Measurements from ENCODE around the gene FTSJ3.
"Not testable (repeated sequence)": the region's sequence is repeated elsewhere in the genome, so short reads cannot be mapped to it uniquely, and the experiment has no call there.

Gene FTSJ3, protein sequence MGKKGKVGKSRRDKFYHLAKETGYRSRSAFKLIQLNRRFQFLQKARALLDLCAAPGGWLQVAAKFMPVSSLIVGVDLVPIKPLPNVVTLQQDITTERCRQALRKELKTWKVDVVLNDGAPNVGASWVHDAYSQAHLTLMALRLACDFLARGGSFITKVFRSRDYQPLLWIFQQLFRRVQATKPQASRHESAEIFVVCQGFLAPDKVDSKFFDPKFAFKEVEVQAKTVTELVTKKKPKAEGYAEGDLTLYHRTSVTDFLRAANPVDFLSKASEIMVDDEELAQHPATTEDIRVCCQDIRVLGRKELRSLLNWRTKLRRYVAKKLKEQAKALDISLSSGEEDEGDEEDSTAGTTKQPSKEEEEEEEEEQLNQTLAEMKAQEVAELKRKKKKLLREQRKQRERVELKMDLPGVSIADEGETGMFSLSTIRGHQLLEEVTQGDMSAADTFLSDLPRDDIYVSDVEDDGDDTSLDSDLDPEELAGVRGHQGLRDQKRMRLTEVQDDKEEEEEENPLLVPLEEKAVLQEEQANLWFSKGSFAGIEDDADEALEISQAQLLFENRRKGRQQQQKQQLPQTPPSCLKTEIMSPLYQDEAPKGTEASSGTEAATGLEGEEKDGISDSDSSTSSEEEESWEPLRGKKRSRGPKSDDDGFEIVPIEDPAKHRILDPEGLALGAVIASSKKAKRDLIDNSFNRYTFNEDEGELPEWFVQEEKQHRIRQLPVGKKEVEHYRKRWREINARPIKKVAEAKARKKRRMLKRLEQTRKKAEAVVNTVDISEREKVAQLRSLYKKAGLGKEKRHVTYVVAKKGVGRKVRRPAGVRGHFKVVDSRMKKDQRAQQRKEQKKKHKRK

DNA sequence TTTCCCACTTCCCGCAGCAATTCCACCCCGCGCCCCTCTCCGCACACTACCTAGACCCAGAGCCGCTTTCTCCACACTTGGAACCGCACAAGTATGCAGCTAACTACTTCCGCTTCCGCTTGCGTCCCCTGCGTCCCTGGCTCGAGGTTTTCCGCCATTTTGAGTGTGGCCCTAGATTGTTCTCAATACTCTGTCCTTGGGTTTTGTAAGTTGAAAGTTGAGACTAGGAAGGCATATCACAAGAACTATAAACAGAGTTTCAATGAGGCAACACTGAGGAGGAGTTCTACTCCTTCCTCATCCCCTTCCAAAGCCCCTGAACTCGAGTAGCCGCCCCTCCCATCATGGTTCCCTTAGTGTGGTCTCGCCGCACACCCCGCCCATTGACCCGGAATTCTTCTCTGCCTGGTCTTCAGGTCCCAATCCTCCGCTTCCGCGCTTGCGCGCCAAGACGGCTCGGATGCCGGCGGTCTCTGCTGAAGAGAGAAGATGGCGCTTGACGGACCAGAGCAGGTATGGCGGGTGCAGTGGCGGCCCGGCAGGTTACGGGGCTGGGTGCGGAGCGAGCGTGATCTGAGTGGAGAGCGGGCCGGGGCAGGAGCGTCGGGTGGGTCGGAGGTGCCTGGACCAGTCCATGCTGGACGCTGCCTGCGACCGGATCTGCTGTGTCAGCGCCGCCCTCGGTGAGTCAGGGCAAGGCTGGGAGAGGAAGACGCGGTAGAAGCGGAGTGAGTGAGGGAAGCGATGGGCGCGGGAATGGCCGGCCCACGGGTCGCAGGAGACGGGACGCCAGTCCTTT, at the start of gene FTSJ3, which contains the start of gene PSMC5:
FTSJ3 (minus strand) TSS at position 662 of the 799 bp plus-strand sequence. CDS start 761 bp downstream, outside the sequence.
PSMC5 (plus strand) TSS at position 430 of the 799 bp plus-strand sequence; CDS start at position 490, 60 bp downstream.
- DNase-seq (ENCODE audit: low read depth) = peak; percentile 91

DNA sequence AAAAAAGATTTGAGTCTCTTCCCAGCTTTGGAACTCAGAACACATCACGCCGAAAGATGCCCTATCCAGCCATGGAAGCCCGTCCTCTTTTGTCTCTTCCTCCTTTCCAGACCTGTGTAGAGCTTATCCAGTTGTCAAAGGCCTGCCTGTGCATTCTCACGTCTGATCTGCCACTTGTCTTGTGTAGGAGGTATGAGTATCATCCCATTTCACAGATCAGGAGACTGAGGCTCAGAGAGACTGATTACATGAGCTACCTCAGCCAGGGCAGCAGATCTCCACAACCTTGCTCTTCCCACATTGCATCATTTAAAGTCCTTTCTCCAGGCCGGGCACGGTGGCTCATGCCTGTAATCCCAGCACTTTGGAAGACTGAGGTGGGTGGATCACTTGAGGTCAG, 47.2 kb upstream of the FTSJ3 start:
- not testable (repeated sequence) for DNase-seq (ENCODE audit: low read depth)

DNA sequence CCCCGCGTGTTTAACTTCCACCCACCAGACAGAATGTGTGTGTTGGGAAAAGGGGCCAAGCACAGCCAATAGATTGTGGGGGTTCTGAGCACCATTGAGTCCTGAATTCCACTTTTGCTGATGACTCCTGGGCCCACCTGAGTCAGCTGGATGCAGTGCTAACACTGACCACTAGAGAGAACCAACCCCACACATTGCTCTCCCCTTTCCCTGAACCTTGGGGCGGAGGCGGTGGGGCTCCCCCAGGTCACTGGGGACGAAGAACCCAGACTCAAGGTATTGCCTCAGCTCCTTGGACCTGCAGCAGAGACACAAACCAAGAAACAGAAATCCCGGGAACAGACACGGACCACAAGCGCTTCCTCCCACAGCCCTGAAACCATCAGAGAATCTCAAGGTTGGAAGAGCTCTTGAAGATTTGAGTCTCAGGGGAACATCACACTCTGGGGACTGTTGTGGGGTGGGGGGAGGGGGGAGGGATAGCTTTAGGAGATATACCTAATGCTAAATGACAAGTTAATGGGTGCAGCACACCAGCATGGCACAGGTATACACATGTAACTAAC, 46.7 kb upstream of the FTSJ3 start:
- not testable (repeated sequence) for DNase-seq (ENCODE audit: low read depth)

DNA sequence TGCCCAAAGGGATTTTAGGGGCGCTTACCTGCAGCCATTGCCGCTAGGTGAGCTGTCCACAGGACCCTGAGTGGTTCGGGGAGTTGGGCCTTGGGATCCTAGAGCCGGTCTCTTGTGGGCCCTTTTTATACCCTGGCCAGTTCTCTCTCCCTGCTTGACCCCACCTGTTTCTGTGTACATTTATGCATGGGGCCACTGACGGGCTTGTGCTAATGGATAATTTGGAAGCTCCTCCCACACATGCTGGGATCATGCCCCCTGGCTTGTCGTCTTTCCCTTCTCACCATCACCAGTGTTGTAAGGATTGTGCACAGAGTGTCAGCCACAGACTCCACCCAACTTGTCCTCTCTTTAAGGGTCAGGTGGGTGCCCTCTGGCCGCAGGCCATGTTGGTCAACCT, 46.1 kb upstream of the FTSJ3 start, which contains the start of gene CSH2:
CSH2 (minus strand) TSS at position 101 of the 400 bp plus-strand sequence; CDS start at position 38, 63 bp downstream.
- DNase-seq (ENCODE audit: low read depth) = not testable (repeated sequence)

DNA sequence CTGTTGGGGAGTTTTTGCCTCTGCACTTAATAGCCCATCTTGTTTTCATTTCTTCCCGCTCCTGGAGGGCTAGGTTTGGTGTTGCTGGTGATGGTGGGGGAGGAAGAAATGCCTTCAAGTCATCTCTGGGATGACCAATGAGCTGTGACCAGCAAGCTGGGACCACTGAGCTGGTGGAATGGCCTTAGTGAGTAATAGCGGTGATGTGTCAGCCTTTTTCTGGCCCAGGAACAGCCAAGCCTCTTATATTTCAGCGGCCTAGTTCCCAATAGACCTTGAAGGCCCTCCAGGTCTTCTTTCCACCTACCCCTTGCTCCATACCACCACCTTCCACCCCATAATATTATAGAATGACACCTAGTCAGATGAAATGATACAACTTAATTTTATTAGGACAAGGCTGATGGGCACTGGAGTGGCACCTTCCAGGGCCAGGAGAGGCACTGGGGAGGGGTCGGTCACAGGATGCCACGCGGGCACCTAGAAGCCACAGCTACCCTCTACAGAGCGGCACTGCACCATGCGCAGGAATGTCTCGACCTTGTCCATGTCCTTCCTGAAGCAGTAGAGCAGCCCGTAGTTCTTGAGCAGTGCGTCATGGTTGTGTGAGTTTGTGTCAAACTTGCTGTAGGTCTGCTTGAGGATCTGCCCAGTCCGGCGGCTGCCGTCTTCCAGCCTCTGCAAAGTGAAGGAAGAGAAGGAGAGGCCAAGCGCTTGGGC, 44.3 kb upstream of the FTSJ3 start:
- DNase-seq (ENCODE audit: low read depth) = not testable (repeated sequence)

DNA sequence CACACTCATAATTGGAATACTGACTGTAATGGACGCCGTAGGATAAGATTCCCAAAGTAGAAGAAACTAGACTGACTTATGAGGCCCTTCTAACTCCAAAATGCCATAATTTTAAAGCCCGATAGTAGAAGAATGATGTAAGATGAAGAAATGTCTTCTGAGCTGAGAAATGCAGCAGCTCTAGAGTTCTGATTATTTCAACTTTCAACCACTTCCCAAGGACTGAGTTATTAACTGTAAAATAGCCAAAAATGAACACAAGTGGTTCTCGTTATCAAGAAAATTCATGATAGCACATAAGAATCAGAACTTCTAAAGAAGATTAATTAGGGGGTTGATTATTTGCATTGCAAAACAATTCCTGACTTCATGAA, 42.8 kb upstream of the FTSJ3 start:
- not testable (repeated sequence) for DNase-seq (ENCODE audit: low read depth)

DNA sequence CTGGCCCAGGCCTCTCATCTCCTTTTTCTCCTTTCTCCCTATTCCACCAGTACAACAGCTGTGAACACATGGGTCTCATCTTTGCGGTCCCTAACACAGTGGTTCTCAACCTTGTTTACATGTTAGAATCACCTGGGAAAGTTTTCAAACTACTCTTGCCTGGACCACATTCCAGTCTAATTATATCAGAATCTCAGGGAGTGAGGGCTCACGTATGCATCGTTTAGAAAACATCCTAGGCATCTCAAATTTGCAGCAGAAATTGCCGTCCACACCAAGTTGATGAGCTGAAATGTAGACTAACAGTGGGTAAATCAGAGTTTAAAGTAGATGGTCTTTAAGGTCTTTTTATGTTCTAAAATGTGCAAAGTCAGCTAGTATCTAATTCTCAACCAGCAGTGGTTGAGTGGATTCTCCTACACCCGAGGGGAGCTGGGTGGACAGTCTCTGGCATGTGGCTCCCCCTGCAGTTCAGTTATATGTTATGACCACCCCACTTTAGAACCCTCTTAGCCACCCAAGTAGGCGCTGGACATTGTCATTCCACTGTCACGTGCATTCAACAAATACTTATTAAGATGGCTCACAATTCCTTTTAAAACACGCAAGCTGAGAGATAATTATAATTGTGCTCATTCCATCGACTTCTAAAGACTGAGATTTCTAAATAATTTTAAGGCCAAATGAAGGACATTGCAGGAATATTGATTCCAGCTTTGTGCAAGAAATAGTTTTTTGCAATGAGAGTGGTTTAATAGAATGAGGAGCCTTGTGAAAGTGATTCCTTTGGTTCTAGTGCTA, 42.2 kb upstream of the FTSJ3 start:
- not testable (repeated sequence) for DNase-seq (ENCODE audit: low read depth)

DNA sequence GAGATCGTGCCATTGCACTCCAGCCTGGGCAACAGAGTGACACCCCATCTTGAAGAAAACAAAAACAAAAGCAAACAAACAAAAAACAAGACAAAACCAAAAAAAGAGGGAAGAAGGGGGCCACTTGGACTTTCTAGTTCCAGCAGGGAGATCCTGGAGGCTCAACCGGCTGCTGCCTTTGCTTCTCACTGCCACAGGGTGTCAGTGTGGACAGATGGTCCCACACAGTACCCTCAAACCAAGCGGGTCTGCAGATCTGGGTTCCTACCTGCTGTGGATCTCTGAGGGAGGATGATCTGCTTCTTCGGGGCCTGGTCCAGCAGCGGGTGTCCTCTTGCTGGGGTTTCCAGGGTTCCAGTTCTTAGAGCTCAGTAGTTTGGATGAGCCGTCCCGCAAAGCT, 39.2 kb upstream of the FTSJ3 start:
- not testable (repeated sequence) for DNase-seq (ENCODE audit: low read depth)

DNA sequence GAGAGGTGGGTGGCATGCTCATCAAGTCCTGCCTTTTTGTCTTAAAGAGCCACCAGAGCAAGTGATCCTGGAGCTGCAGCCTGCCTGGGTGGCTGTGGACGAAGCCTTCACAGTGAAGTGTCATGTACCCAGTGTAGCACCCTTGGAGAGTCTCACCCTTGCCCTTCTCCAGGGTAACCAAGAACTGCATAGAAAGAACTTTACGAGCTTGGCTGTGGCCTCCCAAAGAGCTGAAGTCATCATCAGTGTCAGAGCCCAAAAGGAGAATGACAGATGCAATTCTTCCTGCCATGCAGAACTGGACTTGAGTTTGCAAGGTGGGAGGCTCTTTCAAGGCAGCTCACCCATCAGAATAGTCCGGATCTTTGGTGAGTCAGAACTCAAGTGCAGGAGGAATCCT, 31.8 kb upstream of the FTSJ3 start:
- DNase-seq (ENCODE audit: low read depth) = no peak

DNA sequence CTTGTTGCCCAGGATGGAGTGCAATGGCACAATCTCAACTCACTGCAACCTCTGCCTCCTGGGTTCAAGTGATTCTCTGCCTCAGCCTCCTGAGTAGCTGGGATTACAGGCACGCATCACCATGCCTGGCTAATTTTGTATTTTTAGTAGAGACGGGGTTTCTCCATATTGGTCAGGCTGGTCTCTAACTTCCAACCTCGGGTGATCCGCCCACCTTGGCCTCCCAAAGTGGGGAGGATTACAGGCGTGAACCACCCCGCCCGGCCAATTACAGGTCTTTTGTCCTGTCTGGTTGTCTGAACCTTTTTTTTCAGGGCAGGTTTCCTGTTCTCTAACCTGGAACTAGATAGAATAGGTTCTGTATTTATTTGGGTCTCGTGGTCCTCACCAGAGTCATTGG, 29.0 kb upstream of the FTSJ3 start:
- DNase-seq (ENCODE audit: low read depth) = not testable (repeated sequence)

DNA sequence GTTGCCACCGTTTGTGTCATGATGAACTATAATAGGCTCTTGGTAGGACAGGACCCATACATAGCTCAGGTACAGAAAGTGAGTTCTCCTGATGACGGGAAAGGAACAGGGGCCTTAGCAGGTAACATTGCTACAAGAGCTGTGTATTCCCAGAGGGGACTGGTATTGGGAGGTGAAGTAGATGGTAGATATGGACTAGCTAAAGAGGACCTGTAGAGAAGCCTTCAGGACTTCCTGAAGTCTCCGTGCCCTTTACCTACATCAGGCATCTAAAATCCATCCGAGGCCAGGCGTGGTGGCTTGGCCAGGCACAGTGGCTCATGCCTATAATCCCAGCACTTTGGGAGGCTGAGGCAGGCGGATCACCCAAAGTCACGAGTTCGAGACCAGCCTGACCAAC, 27.7 kb upstream of the FTSJ3 start:
- DNase-seq (ENCODE audit: low read depth) = no peak

DNA sequence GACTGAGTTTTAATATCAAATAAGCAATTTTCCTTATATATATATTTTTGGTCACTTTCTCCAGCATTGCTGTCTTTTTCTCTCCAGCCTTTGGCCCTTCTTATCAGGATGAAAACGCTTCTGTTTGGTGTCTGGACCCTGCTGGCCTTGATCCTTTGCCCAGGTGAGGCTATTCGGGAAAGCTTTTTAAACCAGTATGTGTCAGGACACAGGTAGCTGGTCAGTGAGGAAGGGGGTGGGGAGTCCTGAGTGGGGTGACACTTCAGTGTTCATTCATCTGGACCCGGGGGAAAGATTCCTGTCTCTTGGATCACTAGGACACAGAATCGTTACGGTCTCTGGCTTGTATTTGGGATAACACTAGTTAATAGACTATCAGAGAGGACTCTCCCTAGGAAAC, 27.2 kb upstream of the FTSJ3 start:
- DNase-seq (ENCODE audit: low read depth) = no peak

DNA sequence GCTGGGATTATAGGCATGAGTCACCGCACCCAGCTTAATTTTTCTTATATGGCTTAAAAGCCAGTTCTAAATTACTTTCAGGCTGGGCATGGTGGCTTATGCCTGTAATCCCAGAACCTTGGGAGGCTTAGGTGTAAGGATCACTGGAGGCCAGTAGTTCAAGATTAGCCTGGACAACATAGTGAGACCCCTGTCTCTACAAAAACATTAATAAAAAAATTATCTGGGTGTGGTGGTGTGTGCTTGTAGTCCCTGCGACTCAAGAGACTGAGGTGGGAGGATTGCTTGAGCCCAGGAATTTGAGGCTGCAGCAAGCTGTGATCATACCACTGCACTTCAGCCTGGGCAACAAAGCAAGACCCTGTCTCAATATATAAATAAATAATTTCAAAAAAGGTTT, 25.8 kb upstream of the FTSJ3 start:
- no peak for DNase-seq (ENCODE audit: low read depth)

DNA sequence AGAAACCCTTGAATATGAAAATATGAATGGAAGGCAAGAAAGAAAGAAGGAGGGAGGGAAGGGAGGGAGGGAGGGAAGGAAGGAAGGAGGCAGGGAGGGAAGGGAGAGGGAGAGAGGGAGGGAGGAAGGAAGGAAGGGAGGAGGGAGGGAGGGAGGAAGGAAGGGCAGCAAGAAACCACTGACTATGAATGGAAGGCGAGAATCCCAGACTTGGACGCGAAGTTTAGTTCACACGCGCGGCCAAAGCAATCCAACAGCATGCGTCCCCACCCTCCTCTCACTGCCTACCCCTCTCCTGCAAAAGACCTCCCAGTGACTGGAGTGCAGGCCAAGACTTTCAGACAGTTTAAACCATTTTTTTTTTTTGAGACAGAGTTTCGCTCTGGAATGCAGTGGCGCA, 22.9 kb upstream of the FTSJ3 start:
- no peak for DNase-seq (ENCODE audit: low read depth)

DNA sequence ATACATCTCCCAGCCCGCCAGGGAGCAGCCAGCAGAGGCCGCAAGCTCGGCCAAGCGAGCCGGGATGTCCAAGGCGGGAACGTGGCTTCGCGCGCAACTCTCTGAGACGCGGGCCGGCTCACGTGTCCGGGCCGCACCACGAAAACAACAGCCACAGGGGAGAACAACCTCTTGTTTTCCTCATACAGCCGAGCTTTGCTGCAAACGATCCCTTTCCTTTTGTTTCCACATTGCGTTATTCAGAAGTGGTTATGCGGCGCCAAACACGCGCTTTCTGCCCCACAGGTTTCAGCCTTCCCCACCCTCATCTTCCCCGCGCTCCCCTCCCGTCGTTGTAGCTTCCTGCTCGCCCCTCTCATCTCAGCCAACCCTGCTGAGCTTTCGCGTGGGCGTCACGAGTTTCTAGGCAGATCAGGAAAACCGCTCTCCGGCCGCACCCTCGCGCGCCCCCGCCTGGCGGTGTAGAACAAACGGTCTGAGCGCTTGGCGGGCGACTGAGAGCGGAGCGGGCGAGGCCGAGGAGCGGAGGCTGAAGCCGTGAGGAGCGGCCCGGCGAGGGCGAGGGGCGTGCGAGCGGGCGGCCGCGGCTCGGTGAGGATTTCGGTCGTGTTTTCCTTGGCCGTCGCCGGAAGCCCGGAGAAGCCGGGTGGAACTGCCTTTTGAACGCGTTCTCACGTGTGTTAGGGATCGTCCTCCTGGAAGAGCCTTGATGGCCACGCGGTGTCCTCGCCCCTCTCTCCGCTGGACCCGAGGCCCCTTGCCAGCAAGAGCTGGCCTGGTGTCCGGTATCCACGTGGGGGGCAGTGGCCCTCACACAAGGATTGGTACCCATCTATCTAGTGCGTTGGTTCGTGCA, 21.6 kb upstream of the FTSJ3 start:
- DNase-seq (ENCODE audit: low read depth) = peak; percentile 92

DNA sequence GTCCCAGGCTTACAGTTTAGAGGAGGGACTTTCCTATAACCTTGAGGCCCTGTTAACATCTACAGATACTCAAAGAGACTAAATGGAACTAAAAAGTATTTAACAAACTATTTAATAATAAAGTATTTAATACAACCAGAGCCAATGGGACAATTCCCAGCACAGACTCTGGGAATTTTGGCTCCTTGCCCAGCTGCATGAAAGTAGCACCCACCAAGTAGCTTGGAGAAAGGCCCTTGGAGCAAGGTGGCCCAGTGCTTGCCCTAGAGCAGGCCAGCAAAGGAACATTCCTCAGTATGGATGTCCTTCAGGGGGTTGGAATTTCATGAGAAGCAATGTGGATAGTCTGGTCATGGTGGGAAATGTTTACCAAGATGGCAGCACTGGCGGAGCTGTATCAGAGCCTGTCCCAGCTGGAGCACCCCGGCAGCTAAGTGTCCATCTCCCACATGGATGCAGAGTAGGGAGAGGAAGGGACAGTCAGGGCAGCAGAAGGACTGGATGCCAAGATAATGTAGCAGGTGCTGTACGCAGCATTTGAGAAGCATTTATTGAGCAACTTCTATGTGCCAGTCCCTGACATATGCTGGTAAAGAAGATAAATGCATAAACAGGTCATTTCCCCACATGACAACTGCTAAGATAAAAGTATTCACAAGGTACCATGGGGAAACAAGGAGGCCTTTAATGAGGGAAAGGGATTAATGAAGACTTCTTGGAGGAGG, 20.2 kb upstream of the FTSJ3 start:
- DNase-seq (ENCODE audit: low read depth) = no peak

DNA sequence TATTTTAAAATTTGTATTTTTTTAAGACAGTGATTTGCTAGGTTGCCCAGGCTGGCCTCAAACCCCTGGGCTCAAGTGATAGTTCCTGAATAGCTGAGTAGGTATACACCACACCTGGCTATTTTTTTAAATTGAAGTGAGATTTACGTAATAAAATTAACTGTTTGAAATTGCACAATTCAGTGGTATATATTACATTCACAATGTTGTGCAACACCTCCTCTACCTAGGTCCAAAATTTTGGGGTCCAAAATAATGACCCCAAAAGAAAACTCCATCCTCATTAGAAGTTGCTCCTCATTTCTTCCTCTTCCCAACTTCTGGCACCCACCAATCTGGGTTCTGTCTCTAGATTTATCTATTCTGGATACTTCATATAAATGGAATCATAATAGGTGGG, 18.0 kb upstream of the FTSJ3 start:
- DNase-seq (ENCODE audit: low read depth) = no peak

DNA sequence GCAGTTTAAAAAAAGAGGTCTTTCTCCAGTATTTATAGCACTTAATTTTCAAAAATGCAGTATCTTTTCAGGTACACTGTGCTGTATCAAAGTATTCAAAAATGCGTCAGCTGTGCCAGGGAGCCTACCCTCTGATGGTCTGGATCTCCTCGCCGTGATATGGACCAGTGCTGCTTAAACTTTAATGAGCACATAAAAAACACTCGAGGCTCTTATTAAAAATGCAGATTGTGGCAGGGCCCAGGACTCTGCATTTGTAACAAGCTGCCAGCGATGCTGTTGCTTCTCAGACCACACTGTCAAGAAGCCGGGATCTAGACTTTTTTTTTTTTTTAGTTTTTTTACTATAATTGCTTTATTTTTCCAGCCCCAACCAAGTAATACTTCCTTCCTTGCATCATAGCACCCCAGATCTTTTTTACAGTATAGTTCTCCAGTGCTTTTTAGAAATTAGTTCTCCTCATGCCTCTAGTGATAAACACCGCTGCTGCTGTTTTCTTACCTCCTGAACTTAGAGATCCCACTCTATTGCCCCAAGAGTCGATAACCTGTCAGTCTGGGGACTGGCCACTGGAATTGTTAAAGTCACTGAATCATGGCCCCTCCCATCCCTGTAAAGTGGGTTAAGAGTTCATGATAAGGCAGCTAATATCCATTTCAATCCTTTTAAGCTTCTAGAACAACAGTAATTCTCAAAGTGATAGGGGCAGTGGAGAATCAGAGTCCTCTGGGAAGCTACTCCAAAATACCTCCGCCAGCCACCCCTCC, 16.6 kb upstream of the FTSJ3 start:
- DNase-seq (ENCODE audit: low read depth) = no peak
